CD4-positive, alpha-beta memory T cell (primary cell): ENCODE results near the gene SIPA1L3. TPM values are rescaled to one million over a fixed set of nuclear protein-coding genes. Genes with fewer than 3 reads are reported as not detected.

Source experiments
- CTCF ChIA-PET: fragments of 350-600 bp; sonication (Branson Sonifier 250); formaldehyde crosslinking; loops from one replicate; lab custom pipeline; 2021; ENCODE audit warnings: inconsistent platforms; ENCODE audit not compliant: partially characterized antibody; lab: Charles Lee
- POLR2A ChIA-PET: fragments of 350-600 bp; sonication (Branson Sonifier 250); formaldehyde crosslinking; loops from one replicate; lab custom pipeline; 2021; ENCODE audit not compliant: partially characterized antibody; lab: Charles Lee
- DNase-seq, 5 donors: peaks; one replicate each; pipeline versions ENCODE4 v3.0.0 to v3.0.0-alpha.2; 2020 to 2022; ENCODE audit warnings: mixed read lengths in 1 of 5
- H3K27ac ChIP-seq: one replicate; pipeline ENCODE4 v1.7.0; 2013; ENCODE audit warnings: low read depth, low read length
- H3K27me3 ChIP-seq: 2 replicates; pipeline ENCODE4 v1.7.0; 2013; ENCODE audit warnings: mild to moderate bottlenecking, low read length, moderate library complexity; ENCODE audit not compliant: insufficient read depth
- H3K36me3 ChIP-seq: 2 replicates; pipeline ENCODE4 v1.7.0; 2013; ENCODE audit warnings: mild to moderate bottlenecking, low read length, moderate library complexity; ENCODE audit not compliant: insufficient read depth
- H3K4me1 ChIP-seq: 2 replicates; pipeline ENCODE4 v1.7.0; 2013; ENCODE audit warnings: mild to moderate bottlenecking, low read length, moderate library complexity; ENCODE audit not compliant: insufficient read depth
- H3K4me3 ChIP-seq, 2 donors: one replicate each; pipeline ENCODE4 v1.7.0; 2013; ENCODE audit warnings: low read length in 2 of 2, mild to moderate bottlenecking in 1 of 2
- H3K9me3 ChIP-seq, 2 donors: one replicate each; pipeline ENCODE4 v1.7.0; 2013; ENCODE audit warnings: low read length in 2 of 2, control low read depth in 1 of 2; ENCODE audit not compliant: control insufficient read depth in 1 of 2
- H3K27ac Mint-ChIP-seq, 7 donors: one replicate each; pipeline ENCODE4 v1.8.0; 2020 to 2021; ENCODE audit warnings: mixed read lengths in 7 of 7, mild to moderate bottlenecking in 6 of 7, inconsistent platforms in 3 of 7, moderate library complexity in 3 of 7
- H3K27me3 Mint-ChIP-seq, 2 donors: one replicate each; pipeline ENCODE4 v1.8.0; 2020 to 2021; ENCODE audit warnings: mixed read lengths in 2 of 2
- H3K36me3 Mint-ChIP-seq, 2 donors: one replicate each; pipeline ENCODE4 v1.8.0; 2020 to 2021; ENCODE audit warnings: mixed read lengths in 2 of 2, inconsistent platforms in 1 of 2, mild to moderate bottlenecking in 1 of 2
- H3K4me1 Mint-ChIP-seq, 4 donors: one replicate each; pipeline ENCODE4 v1.8.0; 2020 to 2021; ENCODE audit warnings: mixed read lengths in 4 of 4, mild to moderate bottlenecking in 1 of 4
- H3K4me3 Mint-ChIP-seq, 8 donors: one replicate each; pipeline ENCODE4 v1.8.0; 2020 to 2021; ENCODE audit warnings: mixed read lengths in 8 of 8, mild to moderate bottlenecking in 7 of 8, moderate library complexity in 6 of 8, inconsistent platforms in 3 of 8
- H3K9me3 Mint-ChIP-seq, 8 donors: one replicate each; pipeline ENCODE4 v1.8.0; 2020 to 2021; ENCODE audit warnings: mixed read lengths in 8 of 8, mild to moderate bottlenecking in 5 of 8, inconsistent platforms in 3 of 8, moderate library complexity in 1 of 8
- intact Hi-C: fragments of 100-400 bp; cut with micrococcal nuclease; formaldehyde crosslinking; loops from one replicate; pipeline ENCODE4 v1.15.1; 2023
- polyA plus RNA-seq, 2 donors: library from polyadenylated mRNA; unstranded; fragments of 300-500 nt; fragmentation: Illumina TruSeq; gene quantifications; one replicate each; pipeline ENCODE4 v1.2.3, GENCODE V29; 2021
- total RNA-seq, 2 experiments: library from RNA; stranded (reverse); gene quantifications; one replicate each; pipeline ENCODE4 v1.2.3, GENCODE V29; 2021

The SIPA1L3 gene
- total and polyA plus RNA-seq, 4 experiments from 2014 or later: 0.39 to 35.0 (median 17.8) TPM

- H3K27me3 Mint-ChIP-seq: no peaks in the 10 kb centered on the region
- Histone ChIP-seq H3K36me3 (peaks cover 9% of the 10 kb centered on the region), H3K4me3 (no peak overlapping the region), H3K9me3 (no peaks in the 10 kb centered on the region), H3K27ac (no peak overlapping the region), H3K4me1 (peaks cover 11% of the 10 kb centered on the region), H3K27me3 (no peaks in the 10 kb centered on the region)
- peaks cover 47 to 50% of the 10 kb centered on the region in 2 donors for H3K36me3 Mint-ChIP-seq
- peaks cover 0 to 2% (median 0%) of the 10 kb centered on the region in 8 donors for H3K9me3 Mint-ChIP-seq
- peaks cover 11 to 25% (median 12%) of the 10 kb centered on the region in 4 donors for H3K4me1 Mint-ChIP-seq
- H3K4me3 Mint-ChIP-seq: no peak overlapping the region
- CTCF ChIA-PET: interaction anchor here (1.4 kb wide), 1 partner anchor 20 kb away, joined by 3 read pairs; no protein-coding TSS in a partner anchor
- DNase-seq: no peak
- H3K27ac Mint-ChIP-seq: peak overlapping the region in 3 of 7 donors; percentile 24 to 69 (median 47)
- intact Hi-C loops: no loop called here
- POLR2A ChIA-PET: interaction anchor here (0.8 kb wide), 1 partner anchor 66 kb away, joined by 3 read pairs; no protein-coding TSS in a partner anchor
Observed at GRCh38 chr19:38114651-38115050, 207.6 kb downstream of the SIPA1L3 start.

GRCh38 chr19:38115271-38115802, 208.3 kb downstream of the SIPA1L3 start:
- Mint-ChIP-seq H3K9me3 (peaks cover 0 to 2% (median 0%) of the 10 kb centered on the region in 8 donors), H3K27ac (peak overlapping the region in 4 of 7 donors; percentile 4 to 69 (median 49)), H3K27me3 (no peaks in the 10 kb centered on the region), H3K4me3 (no peak overlapping the region), H3K36me3 (peaks cover 48 to 55% of the 10 kb centered on the region in 2 donors), H3K4me1 (peaks cover 11 to 25% (median 12%) of the 10 kb centered on the region in 4 donors)
- H3K9me3 ChIP-seq: no peaks in the 10 kb centered on the region
- H3K4me1 ChIP-seq: peaks cover 11% of the 10 kb centered on the region
- CTCF ChIA-PET: interaction anchor here (1.4 kb wide), 1 partner anchor 20 kb away, joined by 3 read pairs; no protein-coding TSS in a partner anchor
- intact Hi-C loops: no loop called here
- no peak overlapping the region for H3K4me3 ChIP-seq
- H3K36me3 ChIP-seq: peaks cover 9% of the 10 kb centered on the region
- DNase-seq: no peak
- no peak overlapping the region for H3K27ac ChIP-seq
- H3K27me3 ChIP-seq: no peaks in the 10 kb centered on the region
- POLR2A ChIA-PET: no interaction called here

- Histone ChIP-seq H3K27me3 (no peaks in the 10 kb centered on the region), H3K4me1 (peaks cover 11% of the 10 kb centered on the region), H3K9me3 (no peaks in the 10 kb centered on the region), H3K36me3 (no peaks in the 10 kb centered on the region), H3K4me3 (no peak overlapping the region), H3K27ac (no peak overlapping the region)
- Mint-ChIP-seq H3K4me3 (no peak overlapping the region), H3K9me3 (peaks cover 0 to 8% (median 0%) of the 10 kb centered on the region in 8 donors), H3K27ac (no peak overlapping the region), H3K27me3 (no peaks in the 10 kb centered on the region), H3K4me1 (peaks cover 7 to 24% (median 12%) of the 10 kb centered on the region in 4 donors), H3K36me3 (peaks cover 47 to 58% of the 10 kb centered on the region in 2 donors)
- POLR2A ChIA-PET: no interaction called here
- DNase-seq: no peak
- CTCF ChIA-PET: no interaction called here
- intact Hi-C loops: no loop called here
Observed at GRCh38 chr19:38118176-38118575, 211.2 kb downstream of the SIPA1L3 start.

GRCh38 chr19:38120471-38121025, 213.5 kb downstream of the SIPA1L3 start:
- no peak overlapping the region for H3K4me3 ChIP-seq
- ChIA-PET POLR2A (no interaction called here), CTCF (interaction anchor here (0.6 kb wide), 1 partner anchor 117 kb away, joined by 3 read pairs; no protein-coding TSS in a partner anchor)
- peaks cover 0 to 12% (median 0%) of the 10 kb centered on the region in 8 donors for H3K9me3 Mint-ChIP-seq
- no peak overlapping the region for H3K27ac ChIP-seq
- H3K27me3 Mint-ChIP-seq: no peaks in the 10 kb centered on the region
- H3K4me1 Mint-ChIP-seq: peaks cover 0 to 3% (median 2%) of the 10 kb centered on the region in 4 donors
- intact Hi-C loops: no loop called here
- DNase-seq: no peak
- no peaks in the 10 kb centered on the region for H3K4me1 ChIP-seq
- no peaks in the 10 kb centered on the region for H3K27me3 ChIP-seq
- no peak overlapping the region for H3K27ac Mint-ChIP-seq
- peaks cover 37 to 52% of the 10 kb centered on the region in 2 donors for H3K36me3 Mint-ChIP-seq
- no peaks in the 10 kb centered on the region for H3K36me3 ChIP-seq
- H3K9me3 ChIP-seq: no peaks in the 10 kb centered on the region
- no peak overlapping the region for H3K4me3 Mint-ChIP-seq

GRCh38 chr19:38122402-38123093, 215.5 kb downstream of the SIPA1L3 start:
- ChIA-PET CTCF (no interaction called here), POLR2A (no interaction called here)
- Histone ChIP-seq H3K9me3 (no peaks in the 10 kb centered on the region), H3K4me1 (no peaks in the 10 kb centered on the region), H3K4me3 (no peak overlapping the region), H3K36me3 (no peaks in the 10 kb centered on the region), H3K27ac (no peak overlapping the region), H3K27me3 (no peaks in the 10 kb centered on the region)
- Mint-ChIP-seq H3K9me3 (peaks cover 0 to 15% (median 0%) of the 10 kb centered on the region in 8 donors), H3K27me3 (no peaks in the 10 kb centered on the region), H3K36me3 (peaks cover 35 to 52% of the 10 kb centered on the region in 2 donors), H3K4me1 (no peaks in the 10 kb centered on the region), H3K4me3 (no peak overlapping the region), H3K27ac (no peak overlapping the region)
- DNase-seq: no peak
- intact Hi-C loops: no loop called here

- no peak overlapping the region for H3K4me3 Mint-ChIP-seq
- CTCF ChIA-PET: no interaction called here
- no peak for DNase-seq
- no peak overlapping the region for H3K27ac Mint-ChIP-seq
- Histone ChIP-seq H3K27me3 (no peaks in the 10 kb centered on the region), H3K9me3 (no peaks in the 10 kb centered on the region), H3K27ac (no peak overlapping the region), H3K36me3 (no peaks in the 10 kb centered on the region), H3K4me3 (no peak overlapping the region), H3K4me1 (no peaks in the 10 kb centered on the region)
- H3K27me3 Mint-ChIP-seq: no peaks in the 10 kb centered on the region
- H3K36me3 Mint-ChIP-seq: peaks cover 18 to 27% of the 10 kb centered on the region in 2 donors
- intact Hi-C loops: no loop called here
- H3K4me1 Mint-ChIP-seq: no peaks in the 10 kb centered on the region
- H3K9me3 Mint-ChIP-seq: peaks cover 0 to 15% (median 0%) of the 10 kb centered on the region in 8 donors
- POLR2A ChIA-PET: no interaction called here
Observed at GRCh38 chr19:38125238-38125637, 218.2 kb downstream of the SIPA1L3 start.

- Mint-ChIP-seq H3K9me3 (peaks cover 0 to 4% (median 0%) of the 10 kb centered on the region in 8 donors), H3K27me3 (no peaks in the 10 kb centered on the region), H3K4me3 (no peak overlapping the region), H3K36me3 (peaks cover 14 to 21% of the 10 kb centered on the region in 2 donors), H3K27ac (no peak overlapping the region), H3K4me1 (peaks cover 0 to 2% (median under 1%) of the 10 kb centered on the region in 4 donors)
- Histone ChIP-seq H3K4me1 (no peaks in the 10 kb centered on the region), H3K27me3 (no peaks in the 10 kb centered on the region), H3K36me3 (no peaks in the 10 kb centered on the region), H3K9me3 (no peaks in the 10 kb centered on the region), H3K4me3 (no peak overlapping the region), H3K27ac (no peak overlapping the region)
- no peak for DNase-seq
- CTCF ChIA-PET: no interaction called here
- POLR2A ChIA-PET: no interaction called here
- intact Hi-C loops: no loop called here
Observed at GRCh38 chr19:38130399-38130798, 223.4 kb downstream of the SIPA1L3 start.
